HG02970 (cell line): ENCODE data around the gene SNCB.

Experiments
- ATAC-seq: cut with Tn5 transposase; IDR thresholded peaks from one replicate; pipeline ENCODE4 v1.9.1; 2021; ENCODE audit warnings: mild to moderate bottlenecking, moderate library complexity, moderate number of reproducible peaks; ENCODE audit not compliant: unreplicated experiment, low FRiP score

SNCB gene

GRCh38 chr5:176626876-176627236, 3.5 kb downstream of the SNCB start:
- ATAC-seq: no peak

DNA sequence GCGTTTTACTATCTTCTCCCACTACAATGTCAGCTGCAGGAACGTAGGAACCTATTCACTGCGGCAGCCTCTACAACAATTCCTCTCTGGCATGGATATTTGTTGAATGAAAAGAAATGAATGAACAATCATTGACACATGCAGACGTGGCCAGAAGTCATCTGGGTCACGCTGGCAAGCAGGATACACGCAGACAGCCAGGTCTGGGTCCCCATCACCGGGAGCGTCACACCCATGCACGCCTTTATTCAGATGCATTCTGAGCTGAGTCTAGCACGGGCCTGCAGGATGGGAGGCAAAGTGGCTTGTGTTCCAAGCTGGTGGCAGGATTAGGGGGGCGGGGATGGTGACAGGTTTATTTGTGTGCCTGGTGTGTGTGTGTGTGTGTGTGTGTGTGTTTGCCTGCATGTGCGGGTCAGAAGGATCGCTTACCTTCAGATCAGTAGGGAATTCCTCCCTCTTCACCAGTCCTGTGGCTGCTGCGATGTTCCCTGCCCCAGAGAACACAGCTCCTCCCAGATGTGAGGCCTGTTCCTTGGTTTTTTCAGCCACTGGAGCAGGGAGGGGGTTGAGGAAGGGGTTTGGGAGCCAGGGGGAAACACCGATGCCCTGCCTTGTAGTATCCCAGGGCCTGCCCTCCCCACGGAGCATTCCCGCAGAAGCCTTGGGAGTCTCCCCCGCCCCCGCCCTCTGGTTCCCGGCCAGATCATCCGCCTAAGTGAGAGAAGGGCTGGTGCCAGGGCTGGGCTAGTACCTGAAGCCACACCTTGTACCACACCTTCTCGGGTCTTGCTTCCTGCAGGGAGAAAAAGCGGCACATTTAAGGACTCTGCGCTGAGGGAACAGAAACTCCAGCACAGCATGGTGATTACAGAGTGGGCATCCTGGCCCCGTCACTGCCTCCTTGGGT, 4.1 kb downstream of the SNCB start:
- no peak for ATAC-seq

DNA sequence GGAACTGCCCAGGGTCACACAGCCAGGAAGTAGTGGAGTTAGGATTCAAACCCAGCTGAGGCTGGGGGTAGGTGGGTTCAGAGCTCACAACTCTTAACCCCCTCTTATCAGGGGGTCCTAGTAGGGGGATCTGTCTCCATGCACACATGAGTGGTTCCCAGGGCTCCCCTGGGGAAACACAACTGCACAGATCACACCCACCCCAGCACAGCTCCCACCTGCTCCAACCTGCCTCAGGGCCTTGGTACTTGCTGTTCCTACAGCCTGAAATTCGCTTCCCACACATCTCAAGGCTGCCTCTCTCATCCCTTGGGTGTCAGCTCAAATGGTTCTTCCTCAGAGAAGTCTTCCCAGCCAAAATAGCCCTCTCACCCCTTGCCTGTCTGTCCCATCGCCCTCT, 4.8 kb downstream of the SNCB start:
- ATAC-seq: no peak

GRCh38 chr5:176624938-176625337, 5.4 kb downstream of the SNCB start:
- no peak for ATAC-seq

DNA sequence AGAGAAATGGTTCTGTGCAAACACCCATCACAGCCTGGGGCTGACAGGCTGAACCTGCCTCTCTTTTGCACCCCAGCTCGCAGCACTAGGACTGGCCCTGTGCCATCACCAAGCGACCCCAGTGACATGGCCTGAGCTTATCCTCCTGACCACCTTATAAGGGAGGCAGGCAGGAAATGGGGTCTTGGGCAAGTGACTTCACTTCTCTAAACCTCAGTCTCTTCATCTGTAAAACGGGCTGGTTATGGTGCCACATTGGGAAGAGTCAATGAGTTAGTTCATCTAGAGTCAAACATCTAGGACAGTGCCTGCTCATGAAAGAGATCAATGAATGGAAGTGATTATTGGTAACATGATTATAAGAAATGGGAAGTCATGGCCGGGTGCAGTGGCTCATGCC, 6.2 kb downstream of the SNCB start:
- no peak for ATAC-seq

DNA sequence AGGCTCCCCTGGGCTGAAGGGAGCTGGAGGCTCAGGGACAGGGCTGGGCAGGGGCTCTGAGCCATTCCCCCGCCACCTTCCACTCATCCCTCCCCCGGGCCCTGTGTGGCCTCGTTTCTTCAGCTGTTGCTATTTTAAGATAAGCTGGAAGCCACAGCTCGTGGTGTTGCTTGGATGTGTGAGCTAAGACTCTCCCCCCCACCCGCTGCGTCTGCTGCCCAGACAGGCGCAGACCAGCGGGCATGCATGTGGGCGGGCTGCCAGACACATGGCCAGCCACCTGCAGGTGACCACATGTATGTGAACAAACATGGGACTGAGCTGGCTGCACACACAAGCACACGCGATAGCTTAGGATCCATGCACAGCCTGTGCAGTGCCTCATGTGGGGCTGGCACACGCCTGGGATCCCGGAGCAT, 8.7 kb downstream of the SNCB start:
- ATAC-seq: no peak

GRCh38 chr5:176620333-176620981, 9.9 kb downstream of the SNCB start:
- no peak for ATAC-seq

GRCh38 chr5:176619569-176620332, 10.6 kb downstream of the SNCB start:
- no peak for ATAC-seq

DNA sequence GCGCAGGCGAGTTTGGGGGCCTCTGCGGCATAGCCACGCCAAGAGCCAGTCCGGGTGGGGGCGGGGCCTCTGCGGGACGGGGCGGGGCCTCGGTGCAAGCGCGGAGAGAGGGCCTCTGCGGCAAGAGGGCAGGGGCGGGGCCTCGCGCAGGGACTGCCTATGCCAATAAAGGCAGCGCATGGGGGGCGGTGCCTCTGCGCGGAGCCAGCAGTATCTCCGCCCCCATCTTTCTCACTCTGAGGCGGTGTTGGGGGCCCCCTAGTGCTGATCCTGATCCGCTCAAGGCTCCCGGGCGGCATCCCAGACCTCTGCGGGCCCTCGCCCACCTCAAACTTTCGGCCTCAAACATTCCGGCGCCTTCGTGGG, 11.1 kb downstream of the SNCB start:
- no peak for ATAC-seq

- ATAC-seq: no peak
Observed at GRCh38 chr5:176618783-176619182, 11.6 kb downstream of the SNCB start.

DNA sequence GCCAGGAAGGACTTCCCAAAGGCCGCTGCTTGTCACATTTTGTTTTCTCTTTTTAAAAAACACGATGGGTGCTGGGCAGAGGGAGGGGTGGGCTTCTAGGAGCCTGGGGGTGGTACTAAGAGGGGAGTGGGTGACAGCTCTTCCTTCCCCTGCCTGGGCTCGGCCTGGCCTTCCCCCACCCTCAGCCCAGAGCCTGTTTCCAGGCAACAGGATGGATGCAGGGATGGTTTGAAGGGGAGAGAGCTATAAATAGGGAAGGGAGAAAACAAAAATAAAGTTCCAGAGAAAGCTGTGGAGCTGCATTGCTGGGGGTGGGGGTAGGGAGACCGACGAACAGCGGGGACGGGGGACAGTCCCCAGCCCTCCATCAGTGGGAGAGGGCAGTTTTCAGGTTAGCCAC, 13.8 kb downstream of the SNCB start:
- no peak for ATAC-seq

GRCh38 chr5:176614805-176615478, 15.4 kb downstream of the SNCB start:
- no peak for ATAC-seq

GRCh38 chr5:176612855-176613254, 17.5 kb downstream of the SNCB start:
- no peak for ATAC-seq

DNA sequence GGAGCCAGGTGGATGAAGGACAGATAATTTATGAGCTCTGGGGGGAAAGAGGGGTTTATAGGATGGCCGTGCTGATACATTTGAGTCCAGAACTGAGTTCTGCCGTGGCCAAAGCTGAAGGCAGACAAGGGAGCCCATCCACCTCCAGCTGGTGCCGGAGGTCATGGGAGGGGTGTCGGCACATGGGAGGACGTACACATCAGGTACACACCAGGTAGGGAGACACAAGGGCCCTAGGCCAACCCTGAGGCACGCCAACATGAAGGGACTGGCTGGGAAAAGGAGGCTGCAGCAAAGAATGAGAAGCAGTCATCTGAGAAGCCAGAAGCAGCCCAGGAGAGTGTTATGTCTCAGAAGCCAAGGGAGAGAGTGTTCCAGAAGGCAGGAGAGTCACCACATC, 18.3 kb downstream of the SNCB start:
- ATAC-seq: no peak

- ATAC-seq: no peak
Observed at GRCh38 chr5:176611435-176611834, 18.9 kb downstream of the SNCB start.

DNA sequence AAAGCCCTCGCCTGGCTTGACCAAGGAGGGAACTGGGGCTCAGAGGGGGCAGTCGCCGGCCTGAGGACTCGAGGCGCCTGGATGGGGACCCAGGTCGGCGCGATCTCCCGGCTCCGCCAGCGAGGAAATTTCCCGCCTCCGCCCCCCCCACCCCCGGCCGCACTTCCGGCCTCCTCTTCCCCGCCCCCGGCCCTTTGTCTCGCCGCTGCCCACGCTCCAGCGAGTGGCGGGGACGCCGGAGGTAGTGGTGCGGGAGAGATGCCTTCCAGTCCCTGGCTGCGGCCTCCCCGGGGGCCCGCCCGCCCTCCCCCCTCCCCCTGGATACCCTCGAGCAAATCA, 19.9 kb downstream of the SNCB start:
- no peak for ATAC-seq

DNA sequence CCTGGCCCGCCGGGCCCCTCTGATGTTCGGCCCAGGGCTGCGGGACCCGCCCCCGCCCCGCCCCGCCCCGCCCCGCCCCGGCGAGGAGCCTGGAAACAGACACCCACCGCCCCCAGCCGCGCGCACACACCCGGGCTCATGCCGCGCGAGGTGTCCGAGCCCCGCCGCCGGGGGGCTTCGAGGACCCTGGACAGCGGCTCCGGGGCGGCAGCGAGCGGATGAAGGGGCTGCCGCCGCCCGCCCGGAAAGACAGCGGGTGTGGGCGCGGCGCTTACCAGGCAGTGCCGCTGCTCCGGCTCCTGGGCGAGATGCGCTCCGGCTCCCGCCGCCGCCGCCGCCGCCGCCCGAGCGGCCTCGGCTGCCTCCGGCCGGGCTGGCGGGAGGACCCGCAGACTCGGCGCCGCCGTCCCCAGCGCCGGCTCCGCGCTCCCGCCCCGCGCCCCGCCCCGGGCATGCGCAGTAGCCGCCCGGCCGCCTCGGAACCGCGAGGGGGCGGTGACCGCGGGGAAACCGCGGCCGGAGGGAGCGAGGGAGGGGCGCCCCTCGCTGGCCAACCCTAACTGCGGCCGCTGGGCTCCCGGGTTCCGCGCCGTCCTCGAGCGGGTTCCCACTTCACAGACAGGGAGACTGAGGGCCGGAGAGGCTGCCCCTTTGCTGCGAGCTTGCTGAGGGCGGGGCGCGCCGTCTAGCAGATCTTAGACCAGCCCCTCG, 20.5 kb downstream of the SNCB start, which contains the start of gene GPRIN1:
Gene GPRIN1, minus strand, starts transcription at position 433 of the 711 bp plus-strand sequence. CDS start 10,322 bp downstream, outside the sequence.
- peak; percentile 74 for ATAC-seq

DNA sequence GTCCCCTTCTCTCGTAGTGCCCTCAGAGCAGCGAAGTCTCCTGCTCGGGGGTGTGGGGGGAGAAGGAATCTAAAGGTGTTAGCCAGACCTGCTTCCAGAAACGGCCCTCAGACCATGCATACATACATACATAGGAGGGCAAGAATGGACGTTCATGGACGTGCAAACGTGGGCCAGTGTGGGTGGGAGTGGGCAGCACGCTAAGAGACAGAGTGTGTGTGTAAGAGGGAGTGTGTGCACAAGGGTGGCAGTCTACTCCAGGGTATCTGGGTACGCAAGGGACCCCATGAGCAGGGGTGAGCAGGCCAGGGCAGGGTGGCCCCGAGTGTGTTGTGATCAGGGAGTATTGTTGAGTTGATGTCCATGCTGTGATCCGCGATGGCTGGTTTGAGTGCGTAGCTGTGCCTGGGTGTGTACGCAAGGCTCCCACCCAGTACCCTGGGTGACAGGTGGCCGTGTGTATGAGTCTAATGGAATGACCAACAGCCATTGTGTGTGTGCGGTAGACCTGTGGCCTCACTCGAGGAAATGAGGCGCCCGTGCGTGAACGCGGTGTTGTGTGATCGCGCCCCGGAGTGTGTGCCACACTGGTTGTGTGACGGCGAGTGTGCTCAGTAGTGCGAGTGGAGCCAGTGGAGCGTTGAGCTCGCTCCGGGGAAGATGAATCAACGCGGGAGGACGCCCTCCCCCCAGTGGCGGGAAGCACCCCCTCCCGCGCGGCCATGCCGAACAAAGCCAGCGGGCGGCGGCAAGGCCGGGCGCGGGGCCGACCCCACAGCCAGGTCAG, 21.2 kb downstream of the SNCB start:
- peak; percentile 14 for ATAC-seq

- no peak for ATAC-seq
Observed at GRCh38 chr5:176608142-176608705, 22.1 kb downstream of the SNCB start.
